ENCODE measurements around the gene EPS8L1.

The EPS8L1 gene

GRCh38 chr19:55080968-55081769 is 5.5 kb downstream of the EPS8L1 start:
- peak; percentile 91 for DNase-seq

- DNase-seq, result no peak
Observed at GRCh38 chr19:55081770-55082019, 6.0 kb downstream of the EPS8L1 start.

- peak; percentile 55 for DNase-seq
Observed at GRCh38 chr19:55082020-55082851, 6.6 kb downstream of the EPS8L1 start.

- no peak for DNase-seq
Observed at GRCh38 chr19:55083004-55083850, 7.6 kb downstream of the EPS8L1 start.

- no peak for DNase-seq
Observed at GRCh38 chr19:55084416-55084815, 8.7 kb downstream of the EPS8L1 start.

- DNase-seq, result no peak
Observed at GRCh38 chr19:55085923-55086715, 10.4 kb downstream of the EPS8L1 start.

GRCh38 chr19:55086730-55087541 is 11.3 kb downstream of the EPS8L1 start:
- DNase-seq, result peak; percentile 65

- no peak for DNase-seq
Observed at GRCh38 chr19:55087542-55087901, 11.9 kb downstream of the EPS8L1 start.

- no peak for DNase-seq
Observed at GRCh38 chr19:55088021-55088451, 12.4 kb downstream of the EPS8L1 start.

- DNase-seq, result peak; percentile 81
Observed at GRCh38 chr19:55088543-55089341, 13.1 kb downstream of the EPS8L1 start.

GRCh38 chr19:55089342-55089944 is 13.8 kb downstream of the EPS8L1 start:
- DNase-seq, result no peak

GRCh38 chr19:55090564-55090963 is 14.9 kb downstream of the EPS8L1 start:
- DNase-seq, result no peak

GRCh38 chr19:55091126-55091910 is 15.6 kb downstream of the EPS8L1 start:
- no peak for DNase-seq

GRCh38 chr19:55091955-55092354 is 16.3 kb downstream of the EPS8L1 start:
- no peak for DNase-seq

GRCh38 chr19:55092423-55093318 is 17.0 kb downstream of the EPS8L1 start:
- DNase-seq, result no peak

- no peak for DNase-seq
Observed at GRCh38 chr19:55094456-55095259, 19.0 kb downstream of the EPS8L1 start.

- no peak for DNase-seq
Observed at GRCh38 chr19:55095260-55096060, 19.8 kb downstream of the EPS8L1 start.

All from activated CD4-positive, alpha-beta T cell treated with anti-CD3 and anti-CD28 coated beads, Interleukin-10, Interleukin-2, amounts not matched to agents 100 ng/mL and 50 ng/mL, durations not matched to agents 16 hours and 8 hours (primary cell).